Effector memory CD8-positive, alpha-beta T cell (primary cell): Measurements from ENCODE around the gene GUK1.
A peak's percentile ranks its signal among the peaks of the same experiment; 100 is the strongest.
"Not testable (repeated sequence)": the region's sequence is repeated elsewhere in the genome, so short reads cannot be mapped to it uniquely, and the experiment has no call there.

Experiments
- ATAC-seq: fragments of 150-1000 bp; cut with Tn5 transposase; replicated peaks from 2 replicates; pipeline ENCODE4 v1.10.0; 2021; ENCODE audit warnings: mild to moderate bottlenecking, moderate library complexity
- DNase-seq, 3 experiments: peaks; one replicate each; pipeline ENCODE4 v3.0.0; 2021
- H3K27ac Mint-ChIP-seq, 2 donors: one replicate each; pipeline ENCODE4 v1.8.0; 2022; ENCODE audit warnings: mild to moderate bottlenecking in 2 of 2, mixed read lengths in 2 of 2, moderate library complexity in 2 of 2
- H3K27me3 Mint-ChIP-seq, 2 donors: one replicate each; pipeline ENCODE4 v1.8.0; 2022; ENCODE audit warnings: mixed read lengths in 2 of 2
- H3K36me3 Mint-ChIP-seq: one replicate; pipeline ENCODE4 v1.8.0; 2022; ENCODE audit warnings: mild to moderate bottlenecking, moderate library complexity, mixed read lengths; ENCODE audit not compliant: insufficient read depth
- H3K4me1 Mint-ChIP-seq, 2 donors: one replicate each; pipeline ENCODE4 v1.8.0; 2022; ENCODE audit warnings: low read depth in 2 of 2, mixed read lengths in 2 of 2
- H3K4me3 Mint-ChIP-seq, 2 donors: one replicate each; pipeline ENCODE4 v1.8.0; 2022; ENCODE audit warnings: mild to moderate bottlenecking in 2 of 2, mixed read lengths in 2 of 2, moderate library complexity in 2 of 2
- H3K9me3 Mint-ChIP-seq, 2 donors: one replicate each; pipeline ENCODE4 v1.8.0; 2022; ENCODE audit warnings: mixed read lengths in 2 of 2

Gene GUK1

GRCh38 chr1:228180271-228180958 is 40.3 kb downstream of the GUK1 start:
- ATAC-seq (no peak), DNase-seq (no peak)
- Mint-ChIP-seq H3K4me3 (no peak overlapping the region), H3K36me3 (peaks cover 46% of the 10 kb centered on the region), H3K27ac (no peak overlapping the region), H3K4me1 (peaks cover 13 to 23% of the 10 kb centered on the region in 2 donors), H3K9me3 (no peaks in the 10 kb centered on the region), H3K27me3 (no peaks in the 10 kb centered on the region)

DNA sequence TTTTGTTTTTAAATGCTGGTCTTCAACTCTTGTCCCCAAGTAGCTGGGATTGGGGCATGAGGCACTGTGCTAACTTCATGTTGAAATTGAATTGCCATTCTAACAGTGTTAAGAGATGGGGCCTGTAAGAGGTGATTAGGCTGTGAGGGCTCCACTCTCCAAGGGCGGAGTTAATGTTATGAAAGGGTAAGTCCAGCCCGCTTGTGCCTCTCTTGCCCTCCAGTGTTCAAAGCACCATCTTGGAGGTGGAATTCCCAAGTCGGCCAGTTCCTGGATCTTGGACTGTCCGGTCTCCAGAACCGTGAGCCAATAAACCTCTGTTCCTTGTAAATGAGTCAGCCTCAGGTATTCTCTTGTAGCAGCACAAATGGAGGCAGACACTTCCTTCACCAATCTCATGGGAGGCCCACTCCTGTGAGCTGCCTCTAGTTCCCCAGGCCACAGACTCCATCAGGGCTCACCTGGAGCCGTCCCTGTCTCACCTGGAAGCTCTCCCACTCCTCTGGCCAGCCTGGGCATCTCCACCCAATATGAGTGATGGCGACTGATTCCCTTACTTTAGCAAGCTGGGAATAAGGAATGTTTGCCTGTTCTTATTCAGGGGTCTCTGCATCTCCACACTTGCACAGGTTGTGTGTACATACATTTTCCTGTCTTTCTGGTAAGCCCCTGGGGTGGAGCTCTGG is 41.0 kb downstream of the GUK1 start:
- peaks cover 20 to 30% of the 10 kb centered on the region in 2 donors for H3K4me1 Mint-ChIP-seq
- DNase-seq (no peak), ATAC-seq (no peak)
- H3K4me3 Mint-ChIP-seq, result no peak overlapping the region
- no peak overlapping the region for H3K27ac Mint-ChIP-seq
- no peaks in the 10 kb centered on the region for H3K27me3 Mint-ChIP-seq
- no peaks in the 10 kb centered on the region for H3K9me3 Mint-ChIP-seq
- H3K36me3 Mint-ChIP-seq, result peaks cover 44% of the 10 kb centered on the region

- peaks cover 44% of the 10 kb centered on the region for H3K36me3 Mint-ChIP-seq
- H3K27me3 Mint-ChIP-seq, result no peaks in the 10 kb centered on the region
- ATAC-seq, result no peak
- no peak overlapping the region for H3K27ac Mint-ChIP-seq
- H3K4me1 Mint-ChIP-seq, result peaks cover 23 to 35% of the 10 kb centered on the region in 2 donors
- no peaks in the 10 kb centered on the region for H3K9me3 Mint-ChIP-seq
- DNase-seq, result no peak
- H3K4me3 Mint-ChIP-seq, result no peak overlapping the region
These were observed 41.6 kb downstream of the GUK1 start for GRCh38 chr1:228181645-228182034.

DNA sequence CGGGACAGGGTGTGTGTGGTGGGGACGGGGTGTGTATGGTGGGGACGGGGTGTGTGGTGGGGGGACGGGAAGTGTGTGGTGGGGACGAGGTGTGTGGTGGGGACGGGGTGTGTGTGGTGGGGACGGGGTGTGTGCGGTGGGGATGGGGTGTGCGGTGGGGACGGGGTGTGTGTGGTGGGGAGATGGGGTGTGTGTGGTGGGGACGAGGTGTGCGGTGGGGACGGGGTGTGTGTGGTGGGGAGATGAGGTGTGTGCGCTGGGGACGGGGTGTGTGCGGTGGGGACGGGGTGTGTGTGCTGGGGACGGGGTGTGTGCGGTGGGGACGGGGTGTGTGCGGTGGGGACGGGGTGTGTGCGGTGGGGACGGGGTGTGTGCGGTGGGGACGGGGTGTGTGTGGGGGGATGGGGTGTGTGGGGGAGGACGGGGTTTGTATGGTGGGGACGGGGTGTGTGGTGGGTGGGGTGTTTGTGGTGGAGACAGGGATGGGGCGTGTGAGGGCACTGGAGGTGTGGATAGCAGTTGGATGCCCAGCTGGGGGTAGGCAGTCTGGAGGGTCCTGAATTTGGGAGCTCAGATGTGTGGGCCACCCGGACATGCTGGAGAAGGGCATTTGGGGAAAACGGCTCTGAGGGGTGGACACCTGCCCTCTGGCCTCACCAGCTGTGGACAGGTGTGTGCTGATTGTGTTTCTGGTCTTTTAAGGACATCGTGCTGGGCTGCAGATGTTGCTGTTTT is 42.4 kb downstream of the GUK1 start:
- peak; percentile 33 for ATAC-seq
- no peak for DNase-seq
- no peaks in the 10 kb centered on the region for H3K9me3 Mint-ChIP-seq
- H3K27me3 Mint-ChIP-seq, result no peaks in the 10 kb centered on the region
- peaks cover 44% of the 10 kb centered on the region for H3K36me3 Mint-ChIP-seq
- peak overlapping the region in 1 of 2 donors; percentile 55 for H3K27ac Mint-ChIP-seq
- H3K4me3 Mint-ChIP-seq, result no peak overlapping the region
- peaks cover 23 to 35% of the 10 kb centered on the region in 2 donors for H3K4me1 Mint-ChIP-seq

GRCh38 chr1:228184152-228184551 is 44.1 kb downstream of the GUK1 start:
- ATAC-seq (no peak), DNase-seq (no peak)
- H3K36me3 Mint-ChIP-seq, result peaks cover 34% of the 10 kb centered on the region
- H3K4me1 Mint-ChIP-seq, result peaks cover 23 to 29% of the 10 kb centered on the region in 2 donors
- H3K4me3 Mint-ChIP-seq, result no peak overlapping the region
- no peaks in the 10 kb centered on the region for H3K9me3 Mint-ChIP-seq
- no peaks in the 10 kb centered on the region for H3K27me3 Mint-ChIP-seq
- H3K27ac Mint-ChIP-seq, result peak overlapping the region; percentile 22 to 92

- H3K27me3 Mint-ChIP-seq, result no peaks in the 10 kb centered on the region
- DNase-seq, result peak; percentile 54 to 57 (median 57)
- peak overlapping the region; percentile 92 to 94 for H3K27ac Mint-ChIP-seq
These were observed 45.5 kb downstream of the GUK1 start for GRCh38 chr1:228185641-228185965.

GRCh38 chr1:228188249-228188648 is 48.2 kb downstream of the GUK1 start:
- not testable (repeated sequence) for ATAC-seq, H3K4me3 Mint-ChIP-seq, DNase-seq, H3K27me3 Mint-ChIP-seq, H3K9me3 Mint-ChIP-seq
- Mint-ChIP-seq H3K4me1 (peaks cover 17 to 20% of the 10 kb centered on the region in 2 donors), H3K27ac (peak overlapping the region; percentile 15 to 50), H3K36me3 (peaks cover 14% of the 10 kb centered on the region)

More at GRCh38 chr1:228185641-228185965, 45.5 kb downstream of the GUK1 start:
- Mint-ChIP-seq H3K36me3 (peaks cover 27% of the 10 kb centered on the region), H3K4me1 (peaks cover 23 to 25% of the 10 kb centered on the region in 2 donors), H3K4me3 (peak overlapping the region; percentile 64 to 72), H3K9me3 (no peaks in the 10 kb centered on the region)
- ATAC-seq, result peak; percentile 93

- no peak for ATAC-seq
- Mint-ChIP-seq H3K4me3 (no peak overlapping the region), H3K9me3 (no peaks in the 10 kb centered on the region), H3K4me1 (peaks cover 12 to 18% of the 10 kb centered on the region in 2 donors), H3K36me3 (peaks cover 10% of the 10 kb centered on the region), H3K27ac (no peak overlapping the region), H3K27me3 (no peaks in the 10 kb centered on the region)
- DNase-seq, result no peak
These were observed 50.1 kb downstream of the GUK1 start for GRCh38 chr1:228190182-228190581.

- H3K27ac Mint-ChIP-seq, result no peak overlapping the region
- no peaks in the 10 kb centered on the region for H3K27me3 Mint-ChIP-seq
- no peak for ATAC-seq
- H3K36me3 Mint-ChIP-seq, result peaks cover 5% of the 10 kb centered on the region
- no peak overlapping the region for H3K4me3 Mint-ChIP-seq
- H3K4me1 Mint-ChIP-seq, result peaks cover 6 to 12% of the 10 kb centered on the region in 2 donors
- H3K9me3 Mint-ChIP-seq, result no peaks in the 10 kb centered on the region
- DNase-seq, result no peak
These were observed 50.7 kb downstream of the GUK1 start for GRCh38 chr1:228190778-228191177.

DNA sequence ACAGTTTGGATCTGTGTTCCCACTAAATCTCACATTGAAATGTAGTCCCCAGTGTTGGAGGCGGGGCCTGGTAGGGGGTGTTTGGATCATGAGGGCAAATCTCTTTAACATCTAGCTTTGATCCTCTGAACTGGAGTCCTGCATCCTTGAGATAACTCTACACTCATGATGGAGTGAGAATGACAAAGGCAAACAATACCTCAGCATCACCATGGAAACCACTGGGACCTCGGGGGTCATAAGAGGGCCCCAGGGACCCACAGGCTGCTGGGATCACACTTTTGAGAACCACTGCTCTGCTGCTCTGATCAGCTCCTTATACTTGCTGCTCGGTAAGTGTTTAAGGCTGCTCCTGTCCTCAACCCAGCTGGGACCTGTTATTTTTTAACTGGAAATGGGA is 54.4 kb downstream of the GUK1 start:
- no peak for DNase-seq
- Mint-ChIP-seq H3K4me1 (no peaks in the 10 kb centered on the region), H3K27me3 (no peaks in the 10 kb centered on the region), H3K27ac (no peak overlapping the region), H3K36me3 (peaks cover 9% of the 10 kb centered on the region), H3K9me3 (peaks cover 3 to 7% of the 10 kb centered on the region in 2 donors), H3K4me3 (no peak overlapping the region)
- no peak for ATAC-seq

- H3K9me3 Mint-ChIP-seq, result peaks cover 6 to 11% of the 10 kb centered on the region in 2 donors
- no peak overlapping the region for H3K4me3 Mint-ChIP-seq
- no peak overlapping the region for H3K27ac Mint-ChIP-seq
- no peaks in the 10 kb centered on the region for H3K27me3 Mint-ChIP-seq
- no peaks in the 10 kb centered on the region for H3K4me1 Mint-ChIP-seq
- no peak for DNase-seq
- no peak for ATAC-seq
- H3K36me3 Mint-ChIP-seq, result peaks cover 9% of the 10 kb centered on the region
These were observed 55.1 kb downstream of the GUK1 start for GRCh38 chr1:228194921-228195812.

DNA sequence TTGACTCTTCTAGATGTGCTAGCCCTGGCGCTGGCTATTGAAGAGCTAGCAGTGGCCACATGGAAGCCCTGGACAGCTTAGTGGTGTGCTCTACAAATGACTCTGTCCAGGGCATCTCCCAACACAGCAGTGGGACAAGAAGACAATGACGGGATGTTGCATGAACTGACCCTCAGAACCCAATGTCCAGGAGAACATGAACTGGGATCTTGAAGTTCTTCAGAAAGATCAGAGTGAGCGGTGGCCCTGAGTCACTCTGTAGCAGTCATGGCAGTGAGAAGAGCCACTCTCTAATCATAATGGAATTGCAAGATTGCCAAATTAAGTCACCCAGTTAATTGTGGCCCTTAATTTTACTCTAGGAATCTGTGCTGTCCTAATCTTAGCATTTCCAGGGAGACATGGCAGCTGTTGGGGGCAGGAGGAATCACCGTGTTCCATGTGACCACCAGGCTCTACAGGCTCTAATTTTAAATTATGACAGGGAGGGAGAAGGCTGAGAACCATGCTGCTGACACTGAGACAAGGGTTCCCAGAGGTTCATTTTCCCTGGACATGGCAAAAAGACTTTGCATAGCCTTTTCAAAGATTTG is 57.6 kb downstream of the GUK1 start:
- H3K27me3 Mint-ChIP-seq, result no peaks in the 10 kb centered on the region

More for the DNA sequence above, 57.6 kb downstream of the GUK1 start:
- no peak for DNase-seq
- H3K9me3 Mint-ChIP-seq, result peaks cover 6 to 11% of the 10 kb centered on the region in 2 donors
- no peak for ATAC-seq
- peaks cover 9% of the 10 kb centered on the region for H3K36me3 Mint-ChIP-seq
- no peak overlapping the region for H3K4me3 Mint-ChIP-seq
- H3K4me1 Mint-ChIP-seq, result no peaks in the 10 kb centered on the region
- no peak overlapping the region for H3K27ac Mint-ChIP-seq
